Measurements from ENCODE around the gene SMTNL2.
"Not testable (repeated sequence)": the region's sequence is repeated elsewhere in the genome, so short reads cannot be mapped to it uniquely, and the experiment has no call there.

SMTNL2 gene

GRCh38 chr17:4601326-4601725 lies 17.0 kb downstream of the SMTNL2 start:
- TF ChIP-seq, protein P1, sequence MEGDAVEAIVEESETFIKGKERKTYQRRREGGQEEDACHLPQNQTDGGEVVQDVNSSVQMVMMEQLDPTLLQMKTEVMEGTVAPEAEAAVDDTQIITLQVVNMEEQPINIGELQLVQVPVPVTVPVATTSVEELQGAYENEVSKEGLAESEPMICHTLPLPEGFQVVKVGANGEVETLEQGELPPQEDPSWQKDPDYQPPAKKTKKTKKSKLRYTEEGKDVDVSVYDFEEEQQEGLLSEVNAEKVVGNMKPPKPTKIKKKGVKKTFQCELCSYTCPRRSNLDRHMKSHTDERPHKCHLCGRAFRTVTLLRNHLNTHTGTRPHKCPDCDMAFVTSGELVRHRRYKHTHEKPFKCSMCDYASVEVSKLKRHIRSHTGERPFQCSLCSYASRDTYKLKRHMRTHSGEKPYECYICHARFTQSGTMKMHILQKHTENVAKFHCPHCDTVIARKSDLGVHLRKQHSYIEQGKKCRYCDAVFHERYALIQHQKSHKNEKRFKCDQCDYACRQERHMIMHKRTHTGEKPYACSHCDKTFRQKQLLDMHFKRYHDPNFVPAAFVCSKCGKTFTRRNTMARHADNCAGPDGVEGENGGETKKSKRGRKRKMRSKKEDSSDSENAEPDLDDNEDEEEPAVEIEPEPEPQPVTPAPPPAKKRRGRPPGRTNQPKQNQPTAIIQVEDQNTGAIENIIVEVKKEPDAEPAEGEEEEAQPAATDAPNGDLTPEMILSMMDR (IDR thresholded peaks at IDR 0.05), result no peak
- Histone ChIP-seq H3K27ac (no peak overlapping the region), H3K9ac (no peak overlapping the region), H3K4me3 (ENCODE audit: low read depth, low read length) (no peak overlapping the region), H3K9me3 (ENCODE audit: control insufficient read depth, low read length) (no peaks in the 10 kb centered on the region), H3K4me1 (peaks cover 11% of the 10 kb centered on the region), H3K4me2 (ENCODE audit: low read length) (no peak overlapping the region), H3K27me3 (ENCODE audit: control insufficient read depth, insufficient read depth, low read length) (no peaks in the 10 kb centered on the region), H2AFZ (no peak overlapping the region), H3K79me2 (no peaks in the 10 kb centered on the region), H3K36me3 (ENCODE audit: control insufficient read depth, insufficient read depth, low read length) (no peaks in the 10 kb centered on the region)

- Histone ChIP-seq H2AFZ (no peak overlapping the region), H3K27ac (no peak overlapping the region), H3K9ac (no peak overlapping the region), H3K4me3 (ENCODE audit: low read depth, low read length) (no peak overlapping the region), H3K27me3 (ENCODE audit: control insufficient read depth, insufficient read depth, low read length) (no peaks in the 10 kb centered on the region), H3K79me2 (no peaks in the 10 kb centered on the region), H3K36me3 (ENCODE audit: control insufficient read depth, insufficient read depth, low read length) (no peaks in the 10 kb centered on the region), H3K9me3 (ENCODE audit: control insufficient read depth, low read length) (no peaks in the 10 kb centered on the region), H3K4me1 (peaks cover 11% of the 10 kb centered on the region), H3K4me2 (ENCODE audit: low read length) (no peak overlapping the region)
- TF ChIP-seq, protein P1 (IDR thresholded peaks at IDR 0.05), result no peak
These were observed 17.7 kb downstream of the SMTNL2 start for GRCh38 chr17:4602041-4602440.

GRCh38 chr17:4604111-4604644 lies 19.8 kb downstream of the SMTNL2 start:
- Histone ChIP-seq H3K36me3 (ENCODE audit: control insufficient read depth, insufficient read depth, low read length) (no peaks in the 10 kb centered on the region), H3K9me3 (ENCODE audit: control insufficient read depth, low read length) (no peaks in the 10 kb centered on the region), H2AFZ (peak overlapping the region; percentile 87), H3K27ac (peak overlapping the region; percentile 67), H3K4me2 (ENCODE audit: low read length) (peak overlapping the region; percentile 54), H3K4me3 (ENCODE audit: low read depth, low read length) (no peak overlapping the region), H3K27me3 (ENCODE audit: control insufficient read depth, insufficient read depth, low read length) (no peaks in the 10 kb centered on the region), H3K79me2 (no peaks in the 10 kb centered on the region), H3K9ac (no peak overlapping the region), H3K4me1 (peaks cover 19% of the 10 kb centered on the region)
- TF ChIP-seq, protein P1 (IDR thresholded peaks at IDR 0.05), result no peak

DNA sequence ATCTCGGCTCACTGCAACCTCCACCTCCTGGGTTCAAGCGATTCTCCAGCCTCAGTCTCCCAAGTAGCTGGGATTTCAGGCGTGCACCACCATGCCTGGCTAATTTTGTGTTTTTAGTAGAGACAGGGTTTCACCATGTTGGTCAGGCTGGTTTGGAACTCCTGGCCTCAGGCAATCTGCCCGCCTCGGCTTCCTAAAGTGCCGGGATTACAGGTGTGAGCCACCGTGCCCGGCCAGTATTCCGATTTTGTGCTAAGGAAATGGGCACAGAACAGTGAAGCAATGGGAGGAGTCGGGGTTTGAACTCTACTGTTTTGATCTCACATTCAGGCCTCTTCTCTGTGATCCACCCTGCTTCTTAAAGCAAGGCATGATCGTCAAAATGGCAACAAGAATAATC lies 20.4 kb downstream of the SMTNL2 start:
- H3K27ac ChIP-seq, result peak overlapping the region; percentile 67
- H3K4me2 ChIP-seq (ENCODE audit: low read length), result not testable (repeated sequence)

DNA sequence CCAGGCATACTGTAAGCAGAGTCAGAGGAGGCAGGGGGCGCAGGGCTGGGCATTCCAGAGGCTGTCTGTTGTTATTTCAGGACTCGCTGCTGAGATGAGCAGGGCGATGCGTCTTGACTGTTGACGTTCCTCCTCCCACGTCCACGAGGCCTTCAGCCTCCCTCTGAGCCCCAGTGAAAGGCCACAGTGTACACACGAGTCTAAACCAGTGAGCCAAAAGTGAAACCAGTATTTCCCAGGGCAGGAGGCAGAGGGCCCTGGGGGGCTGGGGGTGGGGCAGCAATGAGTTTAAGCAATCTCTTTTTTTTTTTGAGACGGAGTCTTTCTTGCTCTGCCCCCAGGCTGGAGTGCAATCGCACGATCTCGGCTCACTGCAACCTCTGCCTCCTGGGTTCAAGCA lies 21.5 kb downstream of the SMTNL2 start:
- Histone ChIP-seq H3K27ac (no peak overlapping the region), H3K9me3 (ENCODE audit: control insufficient read depth, low read length) (no peaks in the 10 kb centered on the region), H3K4me2 (ENCODE audit: low read length) (no peak overlapping the region), H3K4me3 (ENCODE audit: low read depth, low read length) (no peak overlapping the region), H2AFZ (no peak overlapping the region), H3K79me2 (no peaks in the 10 kb centered on the region), H3K4me1 (peaks cover 31% of the 10 kb centered on the region), H3K9ac (no peak overlapping the region), H3K36me3 (ENCODE audit: control insufficient read depth, insufficient read depth, low read length) (no peaks in the 10 kb centered on the region), H3K27me3 (ENCODE audit: control insufficient read depth, insufficient read depth, low read length) (no peaks in the 10 kb centered on the region)
- TF ChIP-seq, protein P1 (IDR thresholded peaks at IDR 0.05), result no peak

More for the DNA sequence above, 20.4 kb downstream of the SMTNL2 start:
- H2AFZ ChIP-seq, result peak overlapping the region; percentile 87
- not testable (repeated sequence) for H3K9ac ChIP-seq; H3K27me3 ChIP-seq (ENCODE audit: control insufficient read depth, insufficient read depth, low read length); H3K9me3 ChIP-seq (ENCODE audit: control insufficient read depth, low read length); H3K36me3 ChIP-seq (ENCODE audit: control insufficient read depth, insufficient read depth, low read length); H3K79me2 ChIP-seq
- H3K4me1 ChIP-seq, result peaks cover 22% of the 10 kb centered on the region
- peak overlapping the region; percentile 4 for H3K4me3 ChIP-seq (ENCODE audit: low read depth, low read length)

All from parathyroid adenoma (tissue), 2 donors.